Activated CD4-positive, alpha-beta memory T cell treated with anti-CD3 and anti-CD28 coated beads for 36 hours (primary cell): ENCODE measurements around the gene KCNA10. TPM values are rescaled to one million over a fixed set of nuclear protein-coding genes. Genes with fewer than 3 reads are reported as not detected.

Experiments used
- CTCF ChIA-PET: fragments of 350-600 bp; sonication (Branson Sonifier 250); formaldehyde crosslinking; loops from one replicate; lab custom pipeline; 2021; ENCODE audit warnings: antibody characterized with exemption, inconsistent platforms; lab: Charles Lee
- POLR2A ChIA-PET: fragments of 350-600 bp; sonication (Branson Sonifier 250); formaldehyde crosslinking; loops from one replicate; lab custom pipeline; 2021; ENCODE audit warnings: antibody characterized with exemption; lab: Charles Lee
- DNase-seq: peaks from one replicate; pipeline ENCODE4 v3.0.0-alpha.2; 2020
- H3K27ac Mint-ChIP-seq: one replicate; pipeline ENCODE4 v1.8.0; 2021; ENCODE audit warnings: mixed read lengths
- H3K27me3 Mint-ChIP-seq: one replicate; pipeline ENCODE4 v1.8.0; 2021; ENCODE audit warnings: mixed read lengths
- H3K36me3 Mint-ChIP-seq: one replicate; pipeline ENCODE4 v1.8.0; 2021; ENCODE audit warnings: mixed read lengths
- H3K4me1 Mint-ChIP-seq: one replicate; pipeline ENCODE4 v1.8.0; 2021; ENCODE audit warnings: low read depth, mixed read lengths
- H3K4me3 Mint-ChIP-seq: one replicate; pipeline ENCODE4 v1.8.0; 2021; ENCODE audit warnings: mild to moderate bottlenecking, mixed read lengths
- H3K9me3 Mint-ChIP-seq: one replicate; pipeline ENCODE4 v1.8.0; 2021; ENCODE audit warnings: mixed read lengths
- intact Hi-C: fragments of 100-400 bp; cut with micrococcal nuclease; formaldehyde crosslinking; loops from one replicate; pipeline ENCODE4 v1.15.1; 2023
- total RNA-seq, 2 experiments: library from RNA; stranded (reverse); gene quantifications; one replicate each; pipeline ENCODE4 v1.2.3, GENCODE V29; 2021

The KCNA10 gene
- total RNA-seq = not detected

DNA sequence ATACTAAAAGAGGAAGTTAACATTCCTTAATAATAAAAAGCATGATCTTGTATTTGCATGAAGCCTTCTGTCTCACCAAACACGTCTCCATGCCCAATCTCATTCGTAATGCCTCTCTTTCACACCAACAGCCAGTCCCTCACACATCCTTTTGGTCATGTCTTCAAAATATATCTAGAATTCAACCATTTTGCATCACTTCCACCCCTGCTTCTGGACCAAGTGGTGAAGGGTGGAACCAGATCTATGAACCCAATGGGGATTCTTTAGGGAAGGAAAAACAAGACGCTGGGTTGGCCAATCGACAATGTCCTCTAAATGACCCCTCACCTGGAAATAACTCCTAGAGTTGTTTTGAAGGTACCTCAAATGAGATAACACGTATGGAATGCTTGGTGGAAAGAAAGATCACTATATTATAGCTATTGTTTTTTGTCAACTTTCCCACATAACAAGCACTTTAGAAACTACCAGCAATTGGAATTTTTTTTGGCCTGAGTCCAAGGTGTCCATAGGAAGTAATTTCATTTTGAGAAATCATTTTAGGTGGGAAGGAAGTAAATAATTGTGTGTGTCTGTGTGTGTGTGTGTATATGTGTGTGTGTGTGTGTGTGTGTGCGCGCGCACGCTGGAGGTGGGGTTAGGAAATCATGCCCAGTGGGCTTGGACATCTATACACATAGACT, at the start of gene KCNA10:
TSS of gene KCNA10 (minus strand) at position 51 of the 686 bp plus-strand sequence. CDS start 388 bp downstream, outside the sequence.
- ChIA-PET CTCF (interaction anchor here (1.3 to 3.5 kb wide), 3 partner anchors 23 to 262 kb away, joined by 3 to 13 read pairs (median 5); no protein-coding TSS in a partner anchor), POLR2A (no interaction called here)
- Mint-ChIP-seq H3K27ac (no peak within 1 kb of the TSS), H3K9me3 (no peaks in the 10 kb centered on the region), H3K27me3 (peaks cover 14% of the 10 kb centered on the region), H3K4me3 (no peak within 1 kb of the TSS), H3K36me3 (no peaks in the 10 kb centered on the region), H3K4me1 (peaks cover under 1% of the 10 kb centered on the region)
- no peak for DNase-seq
- intact Hi-C loops = no loop called here

DNA sequence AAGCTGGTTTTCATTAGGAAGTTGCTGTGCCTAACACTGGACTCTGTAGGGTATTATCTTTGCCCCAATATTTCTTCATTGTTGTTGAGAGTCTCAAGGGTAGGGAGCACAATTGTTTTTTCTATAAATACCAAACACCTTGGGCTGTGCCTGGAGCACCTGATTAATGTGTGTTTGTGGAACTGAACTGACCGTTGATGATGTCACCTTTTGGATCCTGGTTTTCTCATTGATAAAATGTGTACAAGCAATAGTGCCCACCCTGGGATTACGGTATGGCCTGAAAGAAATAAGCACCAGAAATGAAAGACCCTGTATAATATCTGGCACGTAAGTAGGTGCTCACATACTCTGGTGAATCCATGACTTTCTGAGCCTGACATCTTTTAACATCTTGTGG, 47.9 kb upstream of the KCNA10 start:
- DNase-seq = no peak
- H3K4me1 Mint-ChIP-seq = no peaks in the 10 kb centered on the region
- no peak overlapping the region for H3K4me3 Mint-ChIP-seq
- no peak overlapping the region for H3K27ac Mint-ChIP-seq
- peaks cover 16% of the 10 kb centered on the region for H3K27me3 Mint-ChIP-seq
- intact Hi-C loops = no loop called here
- ChIA-PET CTCF (interaction anchor here (1.9 kb wide), 1 partner anchor 71 kb away, joined by 6 read pairs; no protein-coding TSS in a partner anchor), POLR2A (no interaction called here)
- H3K36me3 Mint-ChIP-seq = no peaks in the 10 kb centered on the region
- no peaks in the 10 kb centered on the region for H3K9me3 Mint-ChIP-seq

DNA sequence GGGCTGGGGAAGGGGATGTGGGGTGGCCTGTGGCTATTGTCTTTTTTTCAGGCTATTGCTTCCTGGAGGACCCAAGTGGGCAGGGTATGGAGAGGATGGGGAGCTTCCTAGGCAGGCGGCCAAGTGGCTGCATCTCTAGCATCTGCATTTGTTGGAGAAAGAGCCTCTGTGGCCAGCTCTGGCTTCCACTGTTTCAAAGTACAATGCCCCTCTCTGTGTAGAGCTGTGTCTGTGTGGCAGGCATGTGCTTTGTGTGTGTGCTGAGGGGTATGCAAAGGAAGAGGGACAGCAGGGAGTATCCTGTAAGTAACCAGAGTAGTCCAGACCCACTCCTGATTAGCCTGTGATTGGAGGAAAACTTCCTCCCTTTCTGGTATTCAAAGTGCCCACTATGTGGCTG, 46.6 kb upstream of the KCNA10 start:
- H3K27me3 Mint-ChIP-seq = peaks cover 11% of the 10 kb centered on the region
- POLR2A ChIA-PET = no interaction called here
- no peak for DNase-seq
- CTCF ChIA-PET = interaction anchor here (0.8 to 0.9 kb wide), 2 partner anchors 9 to 10 kb away, joined by 3 read pairs; no protein-coding TSS in a partner anchor
- H3K36me3 Mint-ChIP-seq = no peaks in the 10 kb centered on the region
- no peak overlapping the region for H3K4me3 Mint-ChIP-seq
- H3K9me3 Mint-ChIP-seq = no peaks in the 10 kb centered on the region
- intact Hi-C loops = no loop called here
- H3K27ac Mint-ChIP-seq = no peak overlapping the region
- no peaks in the 10 kb centered on the region for H3K4me1 Mint-ChIP-seq

DNA sequence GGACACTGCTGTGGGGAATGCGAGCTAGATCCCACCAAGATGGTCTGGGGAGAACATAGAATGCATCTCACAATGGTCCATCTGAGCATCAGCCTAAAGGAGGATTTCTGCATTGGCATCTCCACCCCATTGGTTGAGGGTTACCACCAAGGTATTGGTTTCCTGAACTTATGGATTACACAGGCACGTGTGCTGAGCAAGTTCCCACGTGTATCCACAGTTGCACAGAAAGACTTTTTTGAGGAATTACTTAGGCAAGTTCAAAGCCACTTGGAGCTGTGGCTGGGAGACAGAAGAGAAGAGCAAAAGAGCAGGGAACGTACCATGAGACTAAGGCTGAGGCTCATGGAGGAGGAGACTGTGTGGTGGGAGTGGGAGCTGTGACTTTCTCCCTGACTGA, 44.1 kb upstream of the KCNA10 start:
- H3K27ac Mint-ChIP-seq = no peak overlapping the region
- H3K9me3 Mint-ChIP-seq = no peaks in the 10 kb centered on the region
- no peak for DNase-seq
- H3K36me3 Mint-ChIP-seq = no peaks in the 10 kb centered on the region
- ChIA-PET CTCF (interaction anchor here (0.6 to 1.8 kb wide), 2 partner anchors 78 to 218 kb away, joined by 3 to 5 read pairs; no protein-coding TSS in a partner anchor), POLR2A (no interaction called here)
- intact Hi-C loops = no loop called here
- no peaks in the 10 kb centered on the region for H3K4me1 Mint-ChIP-seq
- peaks cover 12% of the 10 kb centered on the region for H3K27me3 Mint-ChIP-seq
- no peak overlapping the region for H3K4me3 Mint-ChIP-seq

DNA sequence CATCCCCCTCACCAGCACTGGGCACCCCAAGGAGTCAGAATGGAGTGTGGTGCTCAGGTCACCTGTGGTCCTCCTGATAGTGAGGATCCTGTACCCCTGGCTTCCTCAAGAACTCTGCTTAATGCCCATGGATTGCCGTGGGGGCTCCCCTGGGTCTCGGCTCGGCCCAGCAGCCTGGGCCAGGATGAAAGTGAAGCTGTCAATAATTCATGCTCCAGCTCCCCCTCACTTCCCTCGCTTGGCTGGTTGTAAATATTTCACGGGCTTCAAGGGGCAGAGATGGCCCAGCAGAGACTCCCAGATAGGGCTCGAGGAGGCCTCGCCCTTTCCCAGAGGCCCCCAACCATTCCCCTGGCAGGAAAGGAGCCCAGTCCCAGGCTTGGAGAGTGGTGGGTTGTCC, 42.6 kb upstream of the KCNA10 start:
- ChIA-PET CTCF (interaction anchor here (1.1 to 1.8 kb wide), 2 partner anchors 58 to 219 kb away, joined by 5 read pairs; no protein-coding TSS in a partner anchor), POLR2A (no interaction called here)
- Mint-ChIP-seq H3K4me1 (no peaks in the 10 kb centered on the region), H3K9me3 (no peaks in the 10 kb centered on the region), H3K27me3 (peaks cover 17% of the 10 kb centered on the region), H3K27ac (no peak overlapping the region), H3K4me3 (no peak overlapping the region), H3K36me3 (no peaks in the 10 kb centered on the region)
- DNase-seq = no peak
- intact Hi-C loops = no loop called here

DNA sequence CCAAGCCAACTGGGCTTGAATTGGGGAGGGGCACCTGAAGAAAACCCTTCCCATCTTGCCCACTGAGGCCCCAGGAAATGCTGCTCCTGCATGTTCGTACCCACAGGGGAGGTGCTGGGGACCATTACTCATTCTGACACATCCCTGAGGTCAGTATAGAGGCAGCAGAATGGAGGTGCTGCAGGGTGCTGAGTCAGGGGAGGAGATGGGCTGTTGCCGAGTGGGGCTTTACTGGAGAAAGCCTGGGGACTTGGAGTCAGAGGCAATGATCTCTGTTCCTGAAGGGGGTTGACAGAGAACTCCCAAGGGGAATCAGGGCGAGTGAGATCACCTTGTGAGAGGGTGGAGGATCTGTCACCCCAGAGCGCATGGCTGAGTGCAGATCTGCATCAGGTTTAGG, 40.2 kb upstream of the KCNA10 start:
- peaks cover 33% of the 10 kb centered on the region for H3K27me3 Mint-ChIP-seq
- intact Hi-C loops = loop anchor here (5.0 to 10.0 kb wide), 2 partner anchors 58 to 226 kb away; no protein-coding TSS in a partner anchor
- peaks cover 4% of the 10 kb centered on the region for H3K4me1 Mint-ChIP-seq
- H3K9me3 Mint-ChIP-seq = no peaks in the 10 kb centered on the region
- CTCF ChIA-PET = interaction anchor here (1.5 kb wide), 1 partner anchor 10 kb away, joined by 5 read pairs; no protein-coding TSS in a partner anchor
- peak; percentile 31 for DNase-seq
- no peak overlapping the region for H3K27ac Mint-ChIP-seq
- H3K4me3 Mint-ChIP-seq = no peak overlapping the region
- H3K36me3 Mint-ChIP-seq = no peaks in the 10 kb centered on the region
- POLR2A ChIA-PET = no interaction called here

DNA sequence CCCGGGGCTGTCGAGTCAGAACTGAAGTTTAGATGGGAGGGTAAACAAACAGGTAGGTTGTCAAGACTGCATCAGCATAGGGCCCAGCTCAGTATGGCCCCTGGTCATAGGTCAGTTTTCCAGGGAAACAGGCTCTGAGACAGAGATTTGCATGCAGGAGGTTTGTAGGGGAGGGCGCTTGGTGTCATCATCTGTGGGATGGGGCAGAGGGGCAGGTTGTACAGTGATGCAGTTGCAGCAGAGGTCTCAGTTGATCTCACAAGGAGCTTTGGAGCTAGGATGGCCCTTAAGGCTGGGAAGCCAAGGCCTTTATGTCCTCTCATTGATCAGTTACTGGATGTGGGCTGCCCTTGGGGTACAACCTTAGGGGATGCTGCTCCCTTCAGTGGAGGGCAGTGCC, 38.5 kb upstream of the KCNA10 start:
- Mint-ChIP-seq H3K36me3 (no peaks in the 10 kb centered on the region), H3K27ac (no peak overlapping the region), H3K27me3 (peaks cover 40% of the 10 kb centered on the region), H3K4me3 (no peak overlapping the region), H3K9me3 (no peaks in the 10 kb centered on the region), H3K4me1 (peaks cover 4% of the 10 kb centered on the region)
- intact Hi-C loops = loop anchor here (5.0 to 10.0 kb wide), 2 partner anchors 60 to 227 kb away; no protein-coding TSS in a partner anchor
- CTCF ChIA-PET = interaction anchor here (0.7 to 4.7 kb wide), 9 partner anchors 9 to 227 kb away, joined by 3 to 31 read pairs (median 5); partner anchors contain the start of gene KCNA2
- no peak for DNase-seq
- POLR2A ChIA-PET = no interaction called here

DNA sequence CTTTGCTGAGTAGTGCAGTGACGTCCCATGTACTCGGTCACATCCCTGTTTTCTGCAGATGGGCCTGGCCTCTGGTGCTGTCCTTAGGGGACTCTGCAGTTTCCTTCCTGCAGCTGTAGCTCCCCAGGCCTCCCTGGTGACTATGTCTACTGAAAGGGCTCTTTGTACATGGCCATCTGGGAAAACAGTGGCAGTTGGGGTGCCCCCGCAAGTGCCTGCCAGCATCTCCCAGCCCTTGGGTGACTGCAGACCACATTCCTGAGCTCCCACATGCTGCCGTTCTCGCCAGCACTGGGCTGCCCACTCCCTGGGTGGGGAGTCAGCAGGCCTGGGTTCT, 37.5 kb upstream of the KCNA10 start:
- intact Hi-C loops = loop anchor here (5.0 to 10.0 kb wide), 2 partner anchors 61 to 228 kb away; no protein-coding TSS in a partner anchor
- Mint-ChIP-seq H3K27ac (no peak overlapping the region), H3K27me3 (peaks cover 42% of the 10 kb centered on the region), H3K4me1 (peaks cover 4% of the 10 kb centered on the region), H3K36me3 (no peaks in the 10 kb centered on the region), H3K9me3 (no peaks in the 10 kb centered on the region), H3K4me3 (no peak overlapping the region)
- no peak for DNase-seq
- POLR2A ChIA-PET = interaction anchor here (0.5 kb wide), 1 partner anchor 74 kb away, joined by 3 read pairs; no protein-coding TSS in a partner anchor
- CTCF ChIA-PET = interaction anchor here (0.8 to 4.7 kb wide), 13 partner anchors 13 to 238 kb away, joined by 3 to 32 read pairs (median 7); partner anchors contain the start of gene KCNA2

DNA sequence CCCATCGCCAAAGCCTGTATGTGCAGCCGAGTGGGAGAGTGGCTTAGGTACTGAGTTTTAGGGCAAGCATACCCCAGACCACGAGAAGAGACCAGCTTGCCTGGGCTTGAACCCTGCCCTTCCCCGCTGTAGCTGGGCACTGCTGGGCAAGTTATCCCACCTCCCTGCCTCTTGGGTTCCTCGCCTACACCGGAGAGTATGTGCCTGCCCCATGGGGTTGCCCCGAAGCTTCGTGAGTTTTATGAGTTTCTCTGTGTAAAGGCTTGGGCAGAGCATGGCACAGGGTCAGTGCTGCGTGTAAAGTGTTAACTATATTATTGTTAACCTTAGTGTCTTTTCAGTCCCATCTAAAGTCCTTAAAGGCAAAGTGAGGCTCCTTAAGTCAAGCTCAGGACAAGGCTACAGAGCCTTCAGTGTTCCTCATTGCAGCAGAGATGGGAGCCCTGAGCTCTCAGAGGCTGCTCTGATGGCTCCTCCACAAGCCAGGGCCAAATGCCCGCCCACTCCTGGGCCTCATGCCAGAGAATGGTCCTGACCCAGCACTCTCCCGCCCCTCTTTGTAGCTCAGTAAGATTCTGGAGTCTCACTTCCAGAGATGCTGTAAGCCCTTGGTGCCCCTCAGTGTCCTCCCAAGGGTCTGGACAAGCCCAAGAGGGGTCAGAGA, 37.0 kb upstream of the KCNA10 start:
- Mint-ChIP-seq H3K36me3 (no peaks in the 10 kb centered on the region), H3K4me3 (no peak overlapping the region)
- POLR2A ChIA-PET = interaction anchor here (0.5 kb wide), 1 partner anchor 74 kb away, joined by 3 read pairs; no protein-coding TSS in a partner anchor

DNA sequence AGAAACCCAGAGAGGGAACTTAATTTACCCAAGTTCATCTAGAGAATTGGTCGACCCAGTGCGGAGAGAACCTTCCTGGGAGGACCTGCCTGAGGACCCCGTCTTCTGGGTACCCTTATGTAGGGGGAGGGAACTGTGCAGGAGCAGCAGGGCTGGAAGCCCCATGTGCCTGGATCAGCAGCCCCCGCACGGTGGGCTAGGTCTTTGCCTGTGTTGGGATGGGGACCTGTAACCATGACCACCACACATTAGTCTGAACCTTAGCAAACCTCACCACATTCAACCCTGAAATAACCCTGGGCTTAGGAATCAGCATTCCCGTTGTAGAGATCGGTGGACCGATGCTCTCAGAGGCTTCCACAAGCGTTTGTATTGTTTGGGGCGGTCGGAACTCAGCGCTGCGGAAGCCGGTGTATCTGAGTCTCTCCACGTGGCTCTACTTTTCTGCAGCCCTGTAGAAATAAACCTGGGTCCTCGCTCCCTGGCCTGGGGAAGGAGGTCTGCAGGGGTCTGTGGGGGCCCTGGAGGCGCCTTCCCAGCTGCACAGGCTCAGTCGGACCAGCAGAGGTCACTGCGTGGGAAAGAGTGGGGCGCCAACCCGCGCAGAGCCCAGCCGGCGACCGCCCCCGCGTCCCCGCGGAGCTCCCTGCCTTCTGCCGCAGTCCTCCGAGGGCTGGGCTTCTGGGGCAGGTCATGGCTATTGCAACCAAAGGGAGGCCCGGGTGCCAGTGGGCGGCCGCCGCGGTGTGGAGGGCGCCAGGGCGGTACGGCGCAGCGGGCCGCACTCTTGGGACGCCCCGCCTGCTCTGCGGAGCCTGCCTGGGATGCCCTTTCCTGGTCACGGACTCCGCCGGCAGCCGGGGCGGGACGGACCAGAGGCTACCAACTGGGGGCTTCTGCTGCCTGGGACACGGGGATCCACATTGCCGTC, 36.2 kb upstream of the KCNA10 start:
- H3K9me3 Mint-ChIP-seq = no peaks in the 10 kb centered on the region
- intact Hi-C loops = loop anchor here (5.0 to 10.0 kb wide), 2 partner anchors 62 to 230 kb away; no protein-coding TSS in a partner anchor
- no peak overlapping the region for H3K27ac Mint-ChIP-seq
- no peak overlapping the region for H3K4me3 Mint-ChIP-seq
- ChIA-PET CTCF (interaction anchor here (0.6 to 4.7 kb wide), 29 partner anchors 9 to 319 kb away, joined by 3 to 32 read pairs (median 5); partner anchors contain the start of gene KCNA2), POLR2A (no interaction called here)
- peaks cover 4% of the 10 kb centered on the region for H3K4me1 Mint-ChIP-seq
- H3K27me3 Mint-ChIP-seq = peaks cover 42% of the 10 kb centered on the region
- no peaks in the 10 kb centered on the region for H3K36me3 Mint-ChIP-seq
- peak; percentile 71 for DNase-seq

More for the DNA sequence above, 37.0 kb upstream of the KCNA10 start:
- Mint-ChIP-seq H3K9me3 (no peaks in the 10 kb centered on the region), H3K27ac (no peak overlapping the region), H3K4me1 (peaks cover 4% of the 10 kb centered on the region), H3K27me3 (peaks cover 42% of the 10 kb centered on the region)
- DNase-seq = no peak
- CTCF ChIA-PET = interaction anchor here (0.6 to 4.7 kb wide), 28 partner anchors 8 to 318 kb away, joined by 3 to 32 read pairs (median 5); partner anchors contain the start of gene KCNA2
- intact Hi-C loops = loop anchor here (5.0 to 10.0 kb wide), 2 partner anchors 61 to 229 kb away; no protein-coding TSS in a partner anchor

DNA sequence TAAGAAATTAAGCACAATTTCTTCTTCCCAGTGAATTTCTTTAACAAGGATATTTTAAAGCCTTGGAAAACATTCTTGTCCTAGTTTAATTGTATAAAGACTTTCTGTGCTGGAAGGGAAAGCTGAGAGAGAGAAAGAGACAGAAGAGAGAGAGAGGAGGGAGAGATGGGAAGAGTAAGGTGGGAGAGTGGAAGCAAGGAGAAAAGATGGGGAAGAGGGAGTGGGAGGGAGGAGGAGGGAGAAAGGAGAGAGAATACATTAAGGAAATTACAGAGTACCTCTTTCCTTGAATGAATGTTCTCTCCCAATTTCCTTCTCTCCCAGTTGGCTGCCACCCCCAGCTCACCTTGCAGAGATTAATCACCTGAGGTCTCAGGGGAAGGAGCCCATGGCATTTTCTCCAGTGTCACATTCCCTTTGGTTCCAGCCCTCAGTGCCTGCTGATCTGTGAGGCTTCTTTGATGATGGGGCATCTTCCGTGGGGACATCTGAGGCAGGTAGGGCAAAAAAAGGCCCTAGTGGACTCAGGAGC, 32.4 kb upstream of the KCNA10 start:
- H3K4me1 Mint-ChIP-seq = peaks cover 4% of the 10 kb centered on the region
- POLR2A ChIA-PET = no interaction called here
- H3K27me3 Mint-ChIP-seq = peaks cover 28% of the 10 kb centered on the region
- CTCF ChIA-PET = no interaction called here
- DNase-seq = no peak
- no peak overlapping the region for H3K27ac Mint-ChIP-seq
- H3K4me3 Mint-ChIP-seq = no peak overlapping the region
- H3K9me3 Mint-ChIP-seq = no peaks in the 10 kb centered on the region
- intact Hi-C loops = loop anchor here (10.0 kb wide), 1 partner anchor 233 kb away; no protein-coding TSS in a partner anchor
- no peaks in the 10 kb centered on the region for H3K36me3 Mint-ChIP-seq
